MCF 10A (cell line): ENCODE results near the gene TMC4. TPM values are rescaled to one million over a fixed set of nuclear protein-coding genes. Genes with fewer than 3 reads are reported as not detected.
"Not testable (repeated sequence)": the region's sequence is repeated elsewhere in the genome, so short reads cannot be mapped to it uniquely, and the experiment has no call there.

ENCODE experiments used
- BruUV-seq: library from RNA; stranded (reverse); fragments of 400-500 nt; replicated peaks from 2 replicates; lab custom pipeline; 2021; lab: Mats Ljungman, UMichigan
- CTCF ChIA-PET: fragments of 300-600 bp; sonication (Branson Sonifier 250); formaldehyde crosslinking; extraction: SDS; loops from one replicate; lab custom pipeline; 2021; ENCODE audit warnings: antibody characterized with exemption, inconsistent platforms; lab: Yijun Ruan, JAX
- POLR2A ChIA-PET: fragments of 300-600, 350-650 bp; sonication (Branson Sonifier 250); formaldehyde crosslinking; extraction: SDS; loops from one replicate; lab custom pipeline; 2020; ENCODE audit warnings: antibody characterized with exemption, inconsistent platforms; lab: Yijun Ruan, JAX
- DNase-seq: peaks from one replicate; pipeline ENCODE4 v3.0.0-alpha.2; 2018; ENCODE audit not compliant: unreplicated experiment
- H3K27ac Mint-ChIP-seq: one replicate; pipeline ENCODE4 v1.8.0; 2022; ENCODE audit warnings: mild to moderate bottlenecking, low read depth, mixed read lengths; ENCODE audit not compliant: unreplicated experiment
- H3K27me3 Mint-ChIP-seq: one replicate; pipeline ENCODE4 v1.8.0; 2022; ENCODE audit warnings: mixed read lengths; ENCODE audit not compliant: insufficient read depth, unreplicated experiment
- H3K36me3 Mint-ChIP-seq: one replicate; pipeline ENCODE4 v1.8.0; 2022; ENCODE audit warnings: mild to moderate bottlenecking, moderate library complexity, mixed read lengths; ENCODE audit not compliant: insufficient read depth, unreplicated experiment
- H3K4me1 Mint-ChIP-seq: one replicate; pipeline ENCODE4 v1.8.0; 2022; ENCODE audit warnings: mixed read lengths; ENCODE audit not compliant: insufficient read depth, unreplicated experiment
- H3K4me3 Mint-ChIP-seq: one replicate; pipeline ENCODE4 v1.8.0; 2022; ENCODE audit warnings: mild to moderate bottlenecking, moderate library complexity, mixed read lengths; ENCODE audit not compliant: unreplicated experiment
- H3K9me3 Mint-ChIP-seq: one replicate; pipeline ENCODE4 v1.8.0; 2022; ENCODE audit warnings: mixed read lengths; ENCODE audit not compliant: unreplicated experiment
- intact Hi-C: fragments of 100-400 bp; cut with micrococcal nuclease; formaldehyde crosslinking; loops from 2 replicates; pipeline ENCODE4 v1.14.1; 2022
- total RNA-seq: library from RNA; stranded (reverse); gene quantifications from 2 replicates; pipeline ENCODE4 v1.2.3, GENCODE V29; 2022
- TF ChIP-seq, protein P1 (sequence below): fragments of 200-600 bp; IDR thresholded peaks from one replicate; pipeline ENCODE4 v1.8.0; 2022; ENCODE audit warnings: antibody characterized with exemption, mild to moderate bottlenecking; ENCODE audit not compliant: unreplicated experiment

The TMC4 gene
- total RNA-seq, 1 experiment from 2014 or later: 6.1 TPM

- BruUV-seq: no TSS peak
- Mint-ChIP-seq H3K27me3 (peaks cover 7% of the 10 kb centered on the region), H3K4me3 (no peak overlapping the region), H3K9me3 (no peaks in the 10 kb centered on the region), H3K36me3 (no peaks in the 10 kb centered on the region), H3K27ac (no peak overlapping the region), H3K4me1 (no peaks in the 10 kb centered on the region)
- CTCF ChIA-PET: no interaction called here
- TF ChIP-seq, protein P1, sequence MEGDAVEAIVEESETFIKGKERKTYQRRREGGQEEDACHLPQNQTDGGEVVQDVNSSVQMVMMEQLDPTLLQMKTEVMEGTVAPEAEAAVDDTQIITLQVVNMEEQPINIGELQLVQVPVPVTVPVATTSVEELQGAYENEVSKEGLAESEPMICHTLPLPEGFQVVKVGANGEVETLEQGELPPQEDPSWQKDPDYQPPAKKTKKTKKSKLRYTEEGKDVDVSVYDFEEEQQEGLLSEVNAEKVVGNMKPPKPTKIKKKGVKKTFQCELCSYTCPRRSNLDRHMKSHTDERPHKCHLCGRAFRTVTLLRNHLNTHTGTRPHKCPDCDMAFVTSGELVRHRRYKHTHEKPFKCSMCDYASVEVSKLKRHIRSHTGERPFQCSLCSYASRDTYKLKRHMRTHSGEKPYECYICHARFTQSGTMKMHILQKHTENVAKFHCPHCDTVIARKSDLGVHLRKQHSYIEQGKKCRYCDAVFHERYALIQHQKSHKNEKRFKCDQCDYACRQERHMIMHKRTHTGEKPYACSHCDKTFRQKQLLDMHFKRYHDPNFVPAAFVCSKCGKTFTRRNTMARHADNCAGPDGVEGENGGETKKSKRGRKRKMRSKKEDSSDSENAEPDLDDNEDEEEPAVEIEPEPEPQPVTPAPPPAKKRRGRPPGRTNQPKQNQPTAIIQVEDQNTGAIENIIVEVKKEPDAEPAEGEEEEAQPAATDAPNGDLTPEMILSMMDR: no peak
- intact Hi-C loops: no loop called here
- POLR2A ChIA-PET: no interaction called here
- no peak for DNase-seq
These were observed 45.3 kb upstream of the TMC4 start for GRCh38 chr19:54218259-54218658.

- H3K27me3 Mint-ChIP-seq, BruUV-seq, POLR2A ChIA-PET, H3K9me3 Mint-ChIP-seq, intact Hi-C loops, CTCF ChIA-PET, H3K4me1 Mint-ChIP-seq, DNase-seq, H3K27ac Mint-ChIP-seq, H3K36me3 Mint-ChIP-seq, H3K4me3 Mint-ChIP-seq: not testable (repeated sequence)
These were observed 44.7 kb upstream of the TMC4 start for GRCh38 chr19:54217517-54218247.

- TF ChIP-seq, protein P1: no peak
- Mint-ChIP-seq H3K27ac (no peak overlapping the region), H3K4me1 (no peaks in the 10 kb centered on the region), H3K27me3 (no peaks in the 10 kb centered on the region), H3K36me3 (peaks cover 4% of the 10 kb centered on the region), H3K4me3 (no peak overlapping the region), H3K9me3 (no peaks in the 10 kb centered on the region)
- ChIA-PET POLR2A (interaction anchor here (0.8 kb wide), 1 partner anchor 16 kb away, joined by 3 read pairs; the partner anchor contains the start of gene RPS9), CTCF (no interaction called here)
- BruUV-seq: no TSS peak
- no peak for DNase-seq
- intact Hi-C loops: no loop called here
These were observed 43.9 kb upstream of the TMC4 start for GRCh38 chr19:54216869-54217268.

- H3K9me3 Mint-ChIP-seq, CTCF ChIA-PET, H3K4me3 Mint-ChIP-seq, H3K27ac Mint-ChIP-seq, BruUV-seq, DNase-seq, H3K27me3 Mint-ChIP-seq, POLR2A ChIA-PET, intact Hi-C loops: not testable (repeated sequence)
- H3K36me3 Mint-ChIP-seq: peaks cover 20% of the 10 kb centered on the region
- peaks cover 12% of the 10 kb centered on the region for H3K4me1 Mint-ChIP-seq
These were observed 41.8 kb upstream of the TMC4 start for GRCh38 chr19:54214734-54215133.

- CTCF ChIA-PET: interaction anchor here (0.6 kb wide), 1 partner anchor 55 kb away, joined by 3 read pairs; no protein-coding TSS in a partner anchor
- Mint-ChIP-seq H3K36me3 (peaks cover 24% of the 10 kb centered on the region), H3K4me1 (peaks cover 17% of the 10 kb centered on the region)
- H3K9me3 Mint-ChIP-seq, BruUV-seq, H3K27me3 Mint-ChIP-seq, H3K27ac Mint-ChIP-seq, H3K4me3 Mint-ChIP-seq, POLR2A ChIA-PET, intact Hi-C loops, DNase-seq: not testable (repeated sequence)
These were observed 41.3 kb upstream of the TMC4 start for GRCh38 chr19:54214217-54214616.
